G401 (cell line): Measurements from ENCODE around the gene SPAG17. TPM values are rescaled to one million over a fixed set of nuclear protein-coding genes. Genes with fewer than 3 reads are reported as not detected.

Experiments
- DNase-seq: peaks from one replicate; pipeline ENCODE4 v3.0.0-alpha.2; 2015; ENCODE audit warnings: low spot score
- in situ Hi-C: cut with HindIII; loops from 2 replicates; pipeline ENCODE4 v1.10.0; 2016; ENCODE audit warnings: low sequenced_read_pairs, mixed read lengths
- total RNA-seq: library from RNA; depleted of rRNA; stranded (reverse); fragments of >200 nt; shearing (Covaris generic); gene quantifications from 2 replicates; pipeline ENCODE4 v1.2.3, GENCODE V29; 2014

Gene SPAG17
- total RNA-seq, 1 experiment from 2014 or later, result 11.0 TPM

DNA sequence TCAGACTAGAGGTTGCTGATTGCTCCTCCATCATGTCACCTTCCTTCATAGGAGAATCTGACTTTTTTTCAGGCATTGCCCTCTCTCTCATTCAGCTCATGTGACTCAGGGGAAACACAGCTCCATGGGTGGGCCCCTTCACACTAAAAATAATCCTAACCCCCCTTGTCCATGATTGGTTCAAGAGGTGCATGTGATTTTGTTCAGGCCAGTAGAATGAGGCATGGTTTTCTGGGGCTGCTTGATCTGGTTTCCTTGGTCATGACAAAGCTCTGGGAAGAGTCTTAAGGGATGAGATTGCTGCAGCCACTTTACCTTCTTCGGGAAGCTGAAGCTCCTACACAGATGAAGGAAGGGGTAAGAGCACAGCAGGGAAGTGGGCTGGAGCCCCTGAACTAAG, 56.3 kb downstream of the SPAG17 start:
- DNase-seq, result peak; percentile 43
- in situ Hi-C loops, result no loop called here

DNA sequence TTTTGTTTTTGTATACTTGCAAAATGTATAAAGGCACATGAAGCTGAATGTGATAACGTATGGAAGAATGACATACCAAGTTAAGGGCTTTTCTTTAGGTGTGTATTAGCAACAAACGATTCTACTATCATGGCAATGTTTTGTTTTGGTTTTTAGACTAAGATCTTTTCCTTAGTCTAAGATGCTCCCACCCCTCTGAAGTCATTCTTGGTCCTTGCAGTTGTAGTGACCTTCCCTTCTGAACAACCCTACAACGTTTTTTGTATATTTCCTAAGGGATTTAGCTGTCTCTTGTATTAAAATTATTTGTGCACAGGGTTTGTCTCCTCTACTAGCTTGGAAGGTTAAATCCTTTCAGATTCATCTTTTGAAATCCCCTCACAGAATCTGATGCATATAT, 61.0 kb downstream of the SPAG17 start:
- in situ Hi-C loops, result no loop called here
- DNase-seq, result no peak

- in situ Hi-C loops, result no loop called here
- no peak for DNase-seq
Measured at GRCh38 chr1:118123116-118123839, 61.8 kb downstream of the SPAG17 start.

GRCh38 chr1:118122234-118123004, 62.6 kb downstream of the SPAG17 start:
- in situ Hi-C loops, result no loop called here
- no peak for DNase-seq

GRCh38 chr1:118118873-118119463, 66.1 kb downstream of the SPAG17 start:
- in situ Hi-C loops, result no loop called here

GRCh38 chr1:118118469-118118868, 66.6 kb downstream of the SPAG17 start:
- DNase-seq, result peak; percentile 35
- in situ Hi-C loops, result no loop called here

More at GRCh38 chr1:118118873-118119463, 66.1 kb downstream of the SPAG17 start:
- DNase-seq, result no peak

- DNase-seq, result no peak
- in situ Hi-C loops, result no loop called here
Measured at GRCh38 chr1:118117521-118117920, 67.5 kb downstream of the SPAG17 start.

DNA sequence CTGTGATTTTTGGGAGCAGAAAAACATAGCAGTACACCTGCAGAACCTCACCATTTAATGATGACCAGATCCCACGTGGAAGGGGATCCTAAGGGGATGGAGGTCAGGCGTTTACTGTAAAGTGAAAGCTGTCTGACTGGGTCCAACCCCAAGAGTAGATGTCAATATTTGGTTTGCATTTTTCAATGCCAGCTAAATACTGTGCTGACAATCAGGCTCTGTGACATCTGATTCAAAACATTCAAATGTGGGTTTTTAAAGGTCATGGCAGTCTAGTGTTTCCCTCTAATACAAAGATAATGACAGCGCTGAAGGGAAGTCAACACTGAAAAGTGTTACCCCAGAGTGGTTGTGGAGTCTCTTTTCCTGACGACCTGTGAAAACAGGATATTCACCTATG, 68.1 kb downstream of the SPAG17 start:
- in situ Hi-C loops, result no loop called here
- DNase-seq, result no peak

GRCh38 chr1:118116401-118116800, 68.6 kb downstream of the SPAG17 start:
- DNase-seq, result no peak
- in situ Hi-C loops, result no loop called here

GRCh38 chr1:118115567-118116295, 69.3 kb downstream of the SPAG17 start:
- in situ Hi-C loops, result no loop called here
- DNase-seq, result no peak

DNA sequence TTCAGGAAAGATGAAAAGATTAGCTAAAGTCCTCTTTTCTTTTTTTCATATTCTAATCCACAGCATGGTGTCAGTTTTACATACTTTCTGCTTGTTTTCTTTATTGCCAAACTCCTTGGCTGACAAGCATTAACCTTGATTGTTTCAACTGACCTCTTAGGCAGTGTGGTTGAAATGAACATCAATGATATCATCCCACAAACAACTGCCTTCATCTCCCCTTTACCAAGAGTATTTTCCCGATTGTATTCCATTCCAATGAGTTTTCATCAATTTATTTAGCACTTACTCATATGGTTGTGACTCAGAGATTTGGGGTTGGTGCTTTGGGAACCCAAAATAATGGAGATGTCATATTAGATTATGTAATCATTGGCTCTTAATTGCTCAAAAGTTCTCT, 71.8 kb downstream of the SPAG17 start:
- DNase-seq, result peak; percentile 34
- in situ Hi-C loops, result no loop called here

DNA sequence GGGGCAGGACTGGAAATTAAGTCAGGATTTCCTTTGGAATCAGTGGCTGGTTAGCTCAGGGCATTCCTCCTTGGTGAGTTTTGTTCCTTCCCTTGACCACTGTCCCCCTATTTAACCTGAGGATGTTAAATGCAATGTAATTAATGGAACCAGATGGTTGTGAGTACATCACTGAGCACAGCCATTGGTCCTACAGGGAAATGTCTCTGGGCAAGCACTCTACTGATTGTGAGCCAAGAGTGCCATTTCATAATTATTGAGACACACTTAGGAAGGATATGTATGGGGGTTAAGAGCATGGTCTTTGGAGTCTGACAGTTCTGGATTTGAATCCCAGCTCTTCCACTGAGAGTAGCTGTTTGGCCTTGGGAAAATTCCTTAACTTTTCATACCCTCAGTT, 74.4 kb downstream of the SPAG17 start:
- in situ Hi-C loops, result no loop called here
- no peak for DNase-seq

DNA sequence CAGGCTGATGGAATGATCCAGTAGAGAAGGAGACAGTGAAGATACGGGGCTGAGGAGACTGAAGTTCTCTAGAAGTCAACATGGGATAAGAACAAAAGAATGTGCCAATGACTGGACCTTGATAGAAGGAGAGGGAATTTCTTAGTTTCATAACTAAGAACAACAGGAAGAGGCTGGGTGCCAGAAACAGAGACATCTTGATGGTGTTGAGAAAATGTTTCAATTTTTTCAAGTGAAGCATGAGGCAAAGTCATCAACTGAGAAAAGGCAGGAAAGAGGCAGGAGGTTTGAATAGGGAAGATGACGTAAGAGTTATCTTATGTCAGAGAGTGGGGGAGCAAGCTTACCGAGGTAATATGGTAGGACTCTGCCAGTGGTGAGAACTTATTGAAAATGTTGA, 80.1 kb downstream of the SPAG17 start:
- DNase-seq, result no peak
- in situ Hi-C loops, result no loop called here

GRCh38 chr1:118102445-118102844, 82.6 kb downstream of the SPAG17 start:
- no peak for DNase-seq
- in situ Hi-C loops, result no loop called here

DNA sequence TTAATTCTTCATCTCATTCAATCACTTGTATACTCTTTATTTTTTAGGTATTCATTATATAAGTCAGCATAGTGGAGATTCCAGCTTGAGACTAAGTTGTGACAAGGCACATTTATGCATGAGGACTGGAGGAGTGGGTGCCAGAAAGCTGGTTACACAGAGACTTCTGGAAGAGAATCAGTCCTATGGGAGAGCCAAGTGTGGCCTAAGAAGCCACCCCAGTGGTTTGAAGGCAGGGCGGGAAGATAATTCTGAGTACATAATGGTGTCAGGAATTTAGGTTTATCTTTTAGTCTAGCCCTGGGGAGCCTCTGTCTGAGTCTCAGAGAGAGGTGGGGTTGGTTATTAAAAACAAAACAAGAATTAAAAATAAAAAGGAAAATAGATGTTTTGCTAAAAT, 83.0 kb downstream of the SPAG17 start:
- in situ Hi-C loops, result no loop called here
- DNase-seq, result no peak

DNA sequence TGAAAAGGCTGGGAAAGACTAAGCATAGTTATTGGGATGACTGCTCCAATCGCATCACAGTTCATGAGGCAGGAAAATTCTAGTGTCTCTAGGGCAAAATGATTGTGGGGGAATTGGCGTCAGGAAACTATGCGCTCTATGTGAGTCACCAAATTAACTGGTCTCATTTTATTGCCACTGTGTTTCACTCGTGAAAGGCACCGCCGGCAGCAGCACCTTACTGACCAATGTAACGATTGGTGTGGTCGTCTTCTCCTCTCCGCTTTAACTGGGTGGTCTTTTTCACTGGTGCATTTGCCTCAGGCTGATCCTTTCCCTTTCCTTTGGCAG, 83.5 kb downstream of the SPAG17 start:
- peak; percentile 31 for DNase-seq
- in situ Hi-C loops, result no loop called here

- DNase-seq, result no peak
- in situ Hi-C loops, result no loop called here
Measured at GRCh38 chr1:118100686-118101514, 84.1 kb downstream of the SPAG17 start.

DNA sequence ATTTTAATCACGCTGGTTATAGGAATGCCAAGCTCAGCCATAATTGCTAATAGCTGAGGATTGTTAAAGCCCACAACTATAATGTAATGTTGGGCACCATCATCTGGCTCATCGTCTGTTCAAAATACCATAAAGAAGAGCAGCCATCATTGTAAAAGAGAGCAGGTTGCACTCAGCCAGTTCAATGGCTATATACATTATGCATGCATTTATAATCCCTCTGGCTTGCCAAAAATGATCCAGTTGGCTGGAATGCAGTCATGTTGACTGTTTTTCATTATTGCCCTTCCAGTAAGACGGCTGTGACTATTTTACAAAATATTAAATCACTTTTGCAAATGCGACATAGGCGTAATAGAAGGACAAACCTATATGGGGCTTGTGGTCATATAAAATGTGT, 85.3 kb downstream of the SPAG17 start:
- in situ Hi-C loops, result no loop called here
- DNase-seq, result no peak
